SK-N-SH (cell line): ENCODE results near the gene EVPL. TPM values are rescaled to one million over a fixed set of nuclear protein-coding genes. Genes with fewer than 3 reads are reported as not detected.

Experiments
- CTCF ChIA-PET: fragments of 300-600, 350-600 bp; formaldehyde crosslinking; extraction: SDS; loops from one replicate; lab custom pipeline; 2021; lab: Yijun Ruan, JAX
- POLR2A ChIA-PET: fragments of 350-600 bp; sonication (Branson Sonifier 250); formaldehyde crosslinking; extraction: SDS; loops from one replicate; lab custom pipeline; 2020; ENCODE audit warnings: antibody characterized with exemption, inconsistent platforms; lab: Yijun Ruan, JAX
- DNase-seq: peaks from one replicate; pipeline ENCODE4 v3.0.0; 2012
- H2AFZ ChIP-seq: fragments of 200-600 bp; sonication (generic); 2 replicates; pipeline ENCODE4 v1.8.1; 2016; ENCODE audit warnings: antibody characterized with exemption, mild to moderate bottlenecking, low read depth
- H3F3A ChIP-seq: fragments of 200-600 bp; sonication (generic); replicated peaks from 2 replicates; pipeline ENCODE3; 2016; ENCODE audit warnings: antibody characterized with exemption, mild to moderate bottlenecking; ENCODE audit not compliant: insufficient read depth
- H3K27ac ChIP-seq, 2 experiments: fragments of 200-500 bp in 1 of 2; fragments of 200-600 bp in 1 of 2; sonication (Bioruptor generic) in 1 of 2; sonication (generic), shearing (Covaris generic) in 1 of 2; 2 replicates each; pipeline versions ENCODE4 v1.5.1 to v1.6.1; 2014 to 2016; ENCODE audit warnings: low read depth in 2 of 2, inconsistent platforms in 1 of 2, low read length in 1 of 2, mild to moderate bottlenecking in 1 of 2, mixed read lengths in 1 of 2
- H3K27me3 ChIP-seq: fragments of 200-600 bp; sonication (generic), shearing (Covaris generic); 2 replicates; pipeline ENCODE4 v1.6.1; 2016; ENCODE audit warnings: mixed run types; ENCODE audit not compliant: insufficient read depth
- H3K36me3 ChIP-seq, 2 experiments: fragments of 200-500 bp in 1 of 2; fragments of 200-600 bp in 1 of 2; sonication (Bioruptor generic) in 1 of 2; sonication (generic) in 1 of 2; replicated peaks in 1 of 2; 2 replicates each; pipeline versions ENCODE3 to v1.5.1; 2014 to 2016; ENCODE audit warnings: low read length in 1 of 2, mild to moderate bottlenecking in 1 of 2; ENCODE audit not compliant: insufficient read depth in 2 of 2, control insufficient read depth in 1 of 2
- H3K4me1 ChIP-seq, 2 experiments: fragments of 200-500 bp in 1 of 2; fragments of 200-600 bp in 1 of 2; sonication (Bioruptor generic) in 1 of 2; sonication (generic), shearing (Covaris generic) in 1 of 2; 2 replicates each; pipeline versions ENCODE4 v1.5.1 to v1.6.1; 2014 to 2016; ENCODE audit warnings: low read depth in 1 of 2, low read length in 1 of 2, mixed run types in 1 of 2; ENCODE audit not compliant: insufficient read depth in 2 of 2, control insufficient read depth in 1 of 2
- H3K4me2 ChIP-seq: fragments of 200-600 bp; sonication (generic), shearing (Covaris generic); 2 replicates; pipeline ENCODE4 v1.6.1; 2017; ENCODE audit warnings: mixed run types
- H3K4me3 ChIP-seq, 2 experiments: fragments of 200-500 bp in 1 of 2; fragments of 200-600 bp in 1 of 2; sonication (Bioruptor generic) in 1 of 2; sonication (generic), shearing (Covaris generic) in 1 of 2; 2 replicates each; pipeline versions ENCODE4 v1.5.1 to v1.8.1; 2014 to 2016; ENCODE audit warnings: low read depth in 2 of 2, inconsistent platforms in 1 of 2, low read length in 1 of 2, mild to moderate bottlenecking in 1 of 2, mixed read lengths in 1 of 2, moderate library complexity in 1 of 2
- H3K79me2 ChIP-seq: fragments of 200-600 bp; sonication (generic); 2 replicates; pipeline ENCODE4 v1.8.1; 2017; ENCODE audit warnings: mild to moderate bottlenecking; ENCODE audit not compliant: insufficient read depth
- H3K9ac ChIP-seq: fragments of 200-600 bp; sonication (generic); 2 replicates; pipeline ENCODE4 v1.6.1; 2017; ENCODE audit warnings: mixed run types
- H3K9me2 ChIP-seq: fragments of 200-600 bp; sonication (generic); 2 replicates; pipeline ENCODE4 v1.6.1; 2017; ENCODE audit warnings: mixed run types
- H3K9me3 ChIP-seq: fragments of 200-600 bp; sonication (generic); 2 replicates; pipeline ENCODE4 v1.6.1; 2017; ENCODE audit warnings: mixed run types, mild to moderate bottlenecking, moderate library complexity
- H4K20me1 ChIP-seq: fragments of 200-600 bp; sonication (generic); 2 replicates; pipeline ENCODE4 v1.6.1; 2017; ENCODE audit warnings: mild to moderate bottlenecking, mixed run types; ENCODE audit not compliant: insufficient read depth
- CHD2 ChIP-seq: fragments of 150-350 bp; IDR thresholded peaks from 2 replicates; pipeline ENCODE4 v1.6.1; 2018; ENCODE audit warnings: low read length; ENCODE audit not compliant: partially characterized antibody
- MAX ChIP-seq: IDR thresholded peaks from 2 replicates; pipeline ENCODE4 v1.4.0; 2012; ENCODE audit warnings: low read depth
- NRF1 ChIP-seq: IDR thresholded peaks from 2 replicates; pipeline ENCODE4 v1.6.1; 2012; ENCODE audit warnings: low read depth, mild to moderate bottlenecking, low read length
- POLR2AphosphoS5 ChIP-seq: IDR thresholded peaks from 2 replicates; pipeline ENCODE4 v1.6.1; 2012; ENCODE audit warnings: low read depth, low read length
- RAD21 ChIP-seq: IDR thresholded peaks from 2 replicates; pipeline ENCODE4 v1.6.1; 2012; ENCODE audit warnings: mild to moderate bottlenecking, low read length
- RFX5 ChIP-seq: IDR thresholded peaks from 2 replicates; pipeline ENCODE4 v1.6.1; 2012; ENCODE audit warnings: mild to moderate bottlenecking, improper control_type of control experiment, low read length
- RXRA ChIP-seq: IDR thresholded peaks from 2 replicates; pipeline ENCODE4 v1.4.0; 2012; ENCODE audit warnings: low read depth, mild to moderate bottlenecking, borderline replicate concordance
- USF2 ChIP-seq: fragments of 150-350 bp; IDR thresholded peaks from 2 replicates; pipeline ENCODE4 v1.6.1; 2017; ENCODE audit warnings: antibody characterized with exemption, low read length, low read depth, borderline replicate concordance
- ZBTB33 ChIP-seq: IDR thresholded peaks from 2 replicates; pipeline ENCODE4 v1.4.0; 2012; ENCODE audit warnings: low read depth, borderline replicate concordance
- WGBS: methylation state at CpG from one replicate; pipeline ENCODE4 v1.1.6; 2017; ENCODE audit warnings: low lambda C conversion rate; 5-methylcytosine and 5-hydroxymethylcytosine counted together
- polyA plus RNA-seq, 3 experiments: library from polyadenylated mRNA; depleted of rRNA; stranded (reverse); fragments of >200 nt; gene quantifications; 2 replicates each; pipeline ENCODE4 v1.2.3, GENCODE V29; 2012
- TF ChIP-seq, protein P1 (sequence below): fragments of 200-600 bp; sonication (generic); IDR thresholded peaks from 2 replicates; pipeline ENCODE4 v1.6.1; 2017; ENCODE audit warnings: antibody characterized with exemption, mild to moderate bottlenecking, moderate library complexity

The EVPL gene
- polyA plus RNA-seq, 1 of the 3 experiments (the other 2 are of a cell fraction): 0.23 TPM

DNA sequence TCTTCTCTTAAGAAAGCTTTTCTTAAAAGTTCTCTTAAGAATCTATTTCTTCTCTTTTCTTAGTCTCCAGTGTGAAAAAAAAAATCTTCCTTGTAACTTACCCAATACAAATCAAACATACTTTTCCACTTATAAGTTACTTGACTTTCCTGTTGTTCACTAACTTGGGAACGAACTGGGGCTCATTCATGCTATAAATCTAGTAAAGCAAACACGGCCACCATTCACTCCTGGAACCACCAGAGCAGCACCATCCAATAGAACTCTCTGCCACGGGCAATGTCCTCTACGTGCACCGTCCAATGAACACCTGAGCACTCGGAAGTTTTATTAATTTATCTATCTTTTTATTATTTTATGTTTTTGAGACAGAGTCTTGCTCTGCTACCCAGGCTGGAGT is 24.5 kb upstream of the EVPL start:
- H3K4me1 ChIP-seq: no peaks in the 10 kb centered on the region
- H3K9ac ChIP-seq: no peak overlapping the region
- CTCF ChIA-PET: interaction anchor here (1.3 to 2.6 kb wide), 4 partner anchors 23 to 228 kb away, joined by 3 to 17 read pairs (median 5); partner anchors contain the start of gene GALR2
- no peaks in the 10 kb centered on the region for H3K9me2 ChIP-seq
- no peak overlapping the region for H3K27ac ChIP-seq
- POLR2A ChIA-PET: no interaction called here
- H4K20me1 ChIP-seq: no peaks in the 10 kb centered on the region
- no peak overlapping the region for H2AFZ ChIP-seq
- no peaks in the 10 kb centered on the region for H3K27me3 ChIP-seq
- no peak overlapping the region for H3K4me3 ChIP-seq
- H3K79me2 ChIP-seq: peaks cover 22% of the 10 kb centered on the region; the same call in 1 of the 2 replicates
- H3F3A ChIP-seq: peaks cover 13% of the 10 kb centered on the region
- no peaks in the 10 kb centered on the region for H3K9me3 ChIP-seq
- no peak overlapping the region for H3K4me2 ChIP-seq
- no peak for DNase-seq
- no peak for TF ChIP-seq CHD2
- TF ChIP-seq RAD21: no peak
- no peak for TF ChIP-seq NRF1
- no peak for TF ChIP-seq RXRA
- TF ChIP-seq, protein P1, sequence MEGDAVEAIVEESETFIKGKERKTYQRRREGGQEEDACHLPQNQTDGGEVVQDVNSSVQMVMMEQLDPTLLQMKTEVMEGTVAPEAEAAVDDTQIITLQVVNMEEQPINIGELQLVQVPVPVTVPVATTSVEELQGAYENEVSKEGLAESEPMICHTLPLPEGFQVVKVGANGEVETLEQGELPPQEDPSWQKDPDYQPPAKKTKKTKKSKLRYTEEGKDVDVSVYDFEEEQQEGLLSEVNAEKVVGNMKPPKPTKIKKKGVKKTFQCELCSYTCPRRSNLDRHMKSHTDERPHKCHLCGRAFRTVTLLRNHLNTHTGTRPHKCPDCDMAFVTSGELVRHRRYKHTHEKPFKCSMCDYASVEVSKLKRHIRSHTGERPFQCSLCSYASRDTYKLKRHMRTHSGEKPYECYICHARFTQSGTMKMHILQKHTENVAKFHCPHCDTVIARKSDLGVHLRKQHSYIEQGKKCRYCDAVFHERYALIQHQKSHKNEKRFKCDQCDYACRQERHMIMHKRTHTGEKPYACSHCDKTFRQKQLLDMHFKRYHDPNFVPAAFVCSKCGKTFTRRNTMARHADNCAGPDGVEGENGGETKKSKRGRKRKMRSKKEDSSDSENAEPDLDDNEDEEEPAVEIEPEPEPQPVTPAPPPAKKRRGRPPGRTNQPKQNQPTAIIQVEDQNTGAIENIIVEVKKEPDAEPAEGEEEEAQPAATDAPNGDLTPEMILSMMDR: no peak
- TF ChIP-seq, all 33 proteins: peak for 0
- 92% methylated on average over 6 of the region's 6 CpGs for WGBS
- H3K36me3 ChIP-seq: peaks cover 64 to 78% of the 10 kb centered on the region in 2 experiments

DNA sequence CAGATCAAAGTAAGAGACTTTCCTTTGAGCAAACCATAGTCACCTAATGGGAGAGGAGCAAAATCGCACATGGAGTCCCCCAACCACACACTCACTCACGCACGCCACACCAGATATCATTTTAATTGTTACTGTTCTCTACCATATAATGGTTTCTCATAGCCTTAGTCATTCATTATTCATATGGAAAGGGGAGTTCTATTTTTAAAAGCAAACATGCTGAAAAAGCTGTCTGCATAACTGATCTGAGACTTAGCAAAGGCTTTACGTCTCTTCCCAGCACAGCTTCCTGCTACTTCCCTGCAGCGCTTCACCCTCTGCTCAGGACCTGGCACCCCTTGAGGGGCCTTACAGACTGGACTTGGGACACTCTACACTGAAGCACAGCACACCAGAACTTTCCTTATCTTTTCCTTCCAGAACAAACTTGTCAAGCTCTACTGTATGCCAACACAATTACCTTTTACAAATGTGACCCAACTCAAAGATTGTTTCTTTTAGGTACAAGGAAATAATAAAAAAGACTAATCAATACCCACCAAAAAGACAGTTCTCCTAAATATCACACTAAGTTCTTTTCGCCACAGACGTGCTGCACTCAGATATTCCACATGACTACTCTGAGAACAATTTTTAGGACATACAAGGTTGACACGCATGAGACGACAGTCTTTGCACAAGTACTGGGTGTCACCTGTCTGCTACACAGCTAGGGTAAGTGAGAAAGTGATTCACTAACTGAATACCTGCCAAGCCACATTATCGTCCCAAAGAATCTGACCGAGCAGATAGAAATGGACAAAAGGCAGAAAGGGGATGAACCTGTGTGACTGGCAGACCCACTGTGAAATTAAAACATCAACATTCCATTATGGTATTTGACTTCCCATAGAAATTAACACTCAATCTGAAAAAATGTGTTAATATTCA is 23.7 kb upstream of the EVPL start:
- no peak overlapping the region for H3K27ac ChIP-seq
- POLR2A ChIA-PET: no interaction called here
- no peak overlapping the region for H3K4me3 ChIP-seq
- H3K9ac ChIP-seq: no peak overlapping the region
- H3K79me2 ChIP-seq: peaks cover 22% of the 10 kb centered on the region; the same call in 1 of the 2 replicates
- H3K36me3 ChIP-seq: peaks cover 61 to 77% of the 10 kb centered on the region in 2 experiments
- H4K20me1 ChIP-seq: no peaks in the 10 kb centered on the region
- no peak overlapping the region for H2AFZ ChIP-seq
- CTCF ChIA-PET: interaction anchor here (0.8 to 2.6 kb wide), 6 partner anchors 9 to 229 kb away, joined by 3 to 17 read pairs (median 5); partner anchors contain the start of gene GALR2
- peaks cover 13% of the 10 kb centered on the region for H3F3A ChIP-seq
- DNase-seq: no peak
- no peak for TF ChIP-seq RFX5
- no peak for TF ChIP-seq RXRA
- no peak for TF ChIP-seq RAD21
- no peak for TF ChIP-seq MAX
- no peak for TF ChIP-seq POLR2AphosphoS5
- TF ChIP-seq USF2: no peak
- TF ChIP-seq ZBTB33: no peak
- TF ChIP-seq CHD2: no peak
- H3K4me1 ChIP-seq: no peaks in the 10 kb centered on the region
- no peaks in the 10 kb centered on the region for H3K9me3 ChIP-seq
- H3K27me3 ChIP-seq: no peaks in the 10 kb centered on the region
- no peak overlapping the region for H3K4me2 ChIP-seq
- H3K9me2 ChIP-seq: no peaks in the 10 kb centered on the region
- 91% methylated on average over 11 of the region's 11 CpGs for WGBS
